Mucosa of rectum (tissue), 2 donors: ENCODE measurements around the gene CSNK2B.

Source experiments
- H3K27ac ChIP-seq, 2 donors: one replicate each; pipeline ENCODE4 v1.7.0; 2013; ENCODE audit warnings: inconsistent platforms in 2 of 2, low read depth in 2 of 2, low read length in 2 of 2
- H3K27me3 ChIP-seq, 2 donors: one replicate each; pipeline ENCODE4 v1.7.0; 2013; ENCODE audit warnings: low read length in 2 of 2; ENCODE audit not compliant: control insufficient read depth in 2 of 2, insufficient read depth in 2 of 2
- H3K36me3 ChIP-seq, 2 donors: one replicate each; pipeline ENCODE4 v1.7.0; 2013; ENCODE audit warnings: low read length in 2 of 2; ENCODE audit not compliant: control insufficient read depth in 2 of 2, insufficient read depth in 2 of 2
- H3K4me1 ChIP-seq, 2 donors: one replicate each; pipeline ENCODE4 v1.7.0; 2013; ENCODE audit warnings: low read length in 2 of 2, mild to moderate bottlenecking in 1 of 2; ENCODE audit not compliant: control insufficient read depth in 2 of 2, insufficient read depth in 2 of 2
- H3K4me3 ChIP-seq, 2 donors: one replicate each; pipeline ENCODE4 v1.7.0; 2013; ENCODE audit warnings: low read length in 2 of 2
- H3K9ac ChIP-seq, 2 donors: one replicate each; pipeline ENCODE4 v1.7.0; 2013; ENCODE audit warnings: low read length in 2 of 2, low read depth in 1 of 2, mild to moderate bottlenecking in 1 of 2
- H3K9me3 ChIP-seq, 2 donors: one replicate each; pipeline ENCODE4 v1.7.0; 2013; ENCODE audit warnings: low read length in 2 of 2; ENCODE audit not compliant: control insufficient read depth in 2 of 2
- donor health status: healthy.
- donor health status: Normal muscosa, but diverticular disease.

The CSNK2B gene

GRCh38 chr6:31652925-31653724 lies 12.8 kb upstream of the CSNK2B start:
- Histone ChIP-seq H3K9me3 (no peaks in the 10 kb centered on the region), H3K9ac (peak overlapping the region; percentile 78 to 93), H3K27ac (peak overlapping the region; percentile 94), H3K27me3 (no peaks in the 10 kb centered on the region), H3K4me3 (peak overlapping the region; percentile 98 to 100), H3K36me3 (peaks cover 19 to 41% of the 10 kb centered on the region in 2 donors), H3K4me1 (peaks cover 24 to 28% of the 10 kb centered on the region in 2 donors)

- H3K27ac ChIP-seq = no peak overlapping the region
- no peaks in the 10 kb centered on the region for H3K27me3 ChIP-seq
- peaks cover 40 to 43% of the 10 kb centered on the region in 2 donors for H3K4me1 ChIP-seq
- no peaks in the 10 kb centered on the region for H3K9me3 ChIP-seq
- no peak overlapping the region for H3K4me3 ChIP-seq
- H3K9ac ChIP-seq = no peak overlapping the region
- H3K36me3 ChIP-seq = peaks cover 4 to 31% of the 10 kb centered on the region in 2 donors
These were observed 11.1 kb upstream of the CSNK2B start for GRCh38 chr6:31654574-31655348.

- Histone ChIP-seq H3K36me3 (peaks cover 4 to 31% of the 10 kb centered on the region in 2 donors), H3K27me3 (no peaks in the 10 kb centered on the region), H3K4me1 (peaks cover 40 to 46% of the 10 kb centered on the region in 2 donors), H3K9ac (peak within 1 kb of the TSS in 1 of 2 donors; percentile 5), H3K9me3 (no peaks in the 10 kb centered on the region), H3K4me3 (peak within 1 kb of the TSS in 1 of 2 donors; percentile 42), H3K27ac (no peak within 1 kb of the TSS)
These were observed 10.3 kb upstream of the CSNK2B start, which contains the start of gene APOM for GRCh38 chr6:31655349-31656237. Gene APOM, plus strand, starts transcription at chr6:31655894. Its CDS starts 73 bp downstream, at chr6:31655967.

GRCh38 chr6:31657406-31658157 lies 8.3 kb upstream of the CSNK2B start:
- H3K4me3 ChIP-seq = no peak overlapping the region
- H3K9ac ChIP-seq = no peak overlapping the region
- H3K4me1 ChIP-seq = peaks cover 29 to 38% of the 10 kb centered on the region in 2 donors

GRCh38 chr6:31658158-31658688 lies 7.7 kb upstream of the CSNK2B start:
- Histone ChIP-seq H3K27me3 (no peaks in the 10 kb centered on the region), H3K9me3 (no peaks in the 10 kb centered on the region), H3K9ac (no peak overlapping the region), H3K36me3 (peaks cover under 1 to 39% of the 10 kb centered on the region in 2 donors), H3K27ac (no peak overlapping the region), H3K4me3 (no peak overlapping the region), H3K4me1 (peaks cover 33 to 36% of the 10 kb centered on the region in 2 donors)

More at GRCh38 chr6:31657406-31658157, 8.3 kb upstream of the CSNK2B start:
- Histone ChIP-seq H3K9me3 (no peaks in the 10 kb centered on the region), H3K27me3 (no peaks in the 10 kb centered on the region), H3K36me3 (peaks cover 0 to 36% of the 10 kb centered on the region in 2 donors), H3K27ac (no peak overlapping the region)

- Histone ChIP-seq H3K9me3 (no peaks in the 10 kb centered on the region), H3K27me3 (no peaks in the 10 kb centered on the region), H3K36me3 (peaks cover 3 to 41% of the 10 kb centered on the region in 2 donors), H3K4me3 (peak overlapping the region; percentile 97 to 98), H3K9ac (peak overlapping the region; percentile 80 to 96), H3K4me1 (peaks cover 36 to 39% of the 10 kb centered on the region in 2 donors), H3K27ac (peak overlapping the region in 1 of 2 donors; percentile 92)
These were observed 6.8 kb upstream of the CSNK2B start for GRCh38 chr6:31658983-31659648.

GRCh38 chr6:31659649-31660380 lies 6.1 kb upstream of the CSNK2B start:
- Histone ChIP-seq H3K4me1 (peaks cover 39 to 44% of the 10 kb centered on the region in 2 donors), H3K4me3 (peak overlapping the region; percentile 97 to 98), H3K27me3 (no peaks in the 10 kb centered on the region), H3K9me3 (no peaks in the 10 kb centered on the region), H3K36me3 (peaks cover 3 to 41% of the 10 kb centered on the region in 2 donors), H3K9ac (peak overlapping the region; percentile 80 to 96), H3K27ac (peak overlapping the region; percentile 81 to 92)
